Kidney (tissue), 14 donors: ENCODE data around the gene CHPF. TPM values are rescaled to one million over a fixed set of nuclear protein-coding genes. Genes with fewer than 3 reads are reported as not detected.
A peak's percentile ranks its signal among the peaks of the same experiment; 100 is the strongest.

Experiments
- DNase-seq, 5 donors: peaks; one replicate each; pipeline ENCODE4 v3.0.0-alpha.2; 2013 to 2020
- FAIRE-seq: peaks from 2 replicates; lab custom pipeline; 2012; peaks lifted over from hg19 to GRCh38; lab: Jason Lieb, UNC
- H3K27ac ChIP-seq, 2 donors: one replicate each; pipeline ENCODE4 v1.7.0; 2013; ENCODE audit warnings: low read depth in 2 of 2, low read length in 2 of 2, inconsistent platforms in 1 of 2
- H3K27me3 ChIP-seq: one replicate; pipeline ENCODE4 v1.7.1; 2013; ENCODE audit warnings: low read length, inconsistent platforms; ENCODE audit not compliant: control insufficient read depth, insufficient read depth
- H3K36me3 ChIP-seq, 3 donors: one replicate each; pipeline versions ENCODE4 v1.7.0 to v1.7.1; 2013; ENCODE audit warnings: low read length in 3 of 3, control low read depth in 1 of 3, inconsistent platforms in 1 of 3; ENCODE audit not compliant: insufficient read depth in 3 of 3, control insufficient read depth in 2 of 3
- H3K4me1 ChIP-seq, 3 donors: one replicate each; pipeline versions ENCODE4 v1.7.0 to v1.7.1; 2013; ENCODE audit warnings: low read length in 3 of 3, inconsistent platforms in 1 of 3, low read depth in 1 of 3; ENCODE audit not compliant: control insufficient read depth in 2 of 3, insufficient read depth in 2 of 3
- H3K4me3 ChIP-seq, 3 donors: one replicate each; pipeline versions ENCODE4 v1.7.0 to v1.8.1; 2013; ENCODE audit warnings: low read length in 3 of 3, control low read depth in 1 of 3, inconsistent platforms in 1 of 3
- H3K9ac ChIP-seq, 3 donors: one replicate each; pipeline versions ENCODE4 v1.7.0 to v1.7.1; 2013; ENCODE audit warnings: low read length in 3 of 3, control low read depth in 1 of 3, inconsistent platforms in 1 of 3
- H3K9me3 ChIP-seq, 3 donors: one replicate each; pipeline versions ENCODE4 v1.7.0 to v1.7.1; 2013; ENCODE audit warnings: low read length in 3 of 3, control low read depth in 1 of 3, inconsistent platforms in 1 of 3; ENCODE audit not compliant: control insufficient read depth in 2 of 3, insufficient read depth in 1 of 3
- CTCF ChIP-seq: IDR thresholded peaks from 3 replicates; pipeline ENCODE4 v1.5.1; 2012; ENCODE audit warnings: mild to moderate bottlenecking, moderate library complexity, borderline replicate concordance; ENCODE audit not compliant: insufficient read depth; ENCODE audit errors: extremely low read depth
- intact Hi-C: fragments of 100-400 bp; cut with DNase I; formaldehyde crosslinking; loops from one replicate; pipeline ENCODE4 v1.11.1; 2022
- polyA plus RNA-seq: library from polyadenylated mRNA; stranded (reverse); fragments of 350-450 nt; fragmentation: Illumina TruSeq; extraction: RNeasy Lipid Tissue Mini Kit (QIAGEN cat#74804); gene quantifications from one replicate; pipeline ENCODE4 v1.2.3, GENCODE V29; 2014; ENCODE audit warnings: low read depth, low replicate concordance; ENCODE audit not compliant: insufficient read depth
- total RNA-seq: library from RNA; stranded (reverse); fragmentation: NEBNext Ultra II Directional; extraction: Animal tissue kit (Norgen Biotek cat#: 25700); gene quantifications from one replicate; pipeline ENCODE4 v1.2.1, GENCODE V29; 2021
- donor health status: control.
- donor health status: control.
- donor health status: control.
- donor health status: control.
- donor health status: control.
- donor health status: DM: yes; HTN: yes; CAD: no.
- donor health status: Normal renal cell carcinoma (clear cell type).

Gene CHPF
- total and polyA plus RNA-seq, 2 donors from 2014 or later: 57.3 to 59.5 TPM

- Histone ChIP-seq H3K27me3 (peaks cover 6% of the 10 kb centered on the region), H3K9ac (no peak overlapping the region), H3K27ac (no peak overlapping the region), H3K9me3 (no peaks in the 10 kb centered on the region), H3K4me3 (no peak overlapping the region), H3K36me3 (no peaks in the 10 kb centered on the region), H3K4me1 (no peaks in the 10 kb centered on the region)
- intact Hi-C loops: loop anchor here (10.0 kb wide), 1 partner anchor 51 kb away; no protein-coding TSS in a partner anchor
- DNase-seq: peak in 1 of 5 donors; percentile 61
- FAIRE-seq: no peak
- no peak for TF ChIP-seq CTCF
These were observed 17.9 kb downstream of the CHPF start for GRCh38 chr2:219525533-219526232.

DNA sequence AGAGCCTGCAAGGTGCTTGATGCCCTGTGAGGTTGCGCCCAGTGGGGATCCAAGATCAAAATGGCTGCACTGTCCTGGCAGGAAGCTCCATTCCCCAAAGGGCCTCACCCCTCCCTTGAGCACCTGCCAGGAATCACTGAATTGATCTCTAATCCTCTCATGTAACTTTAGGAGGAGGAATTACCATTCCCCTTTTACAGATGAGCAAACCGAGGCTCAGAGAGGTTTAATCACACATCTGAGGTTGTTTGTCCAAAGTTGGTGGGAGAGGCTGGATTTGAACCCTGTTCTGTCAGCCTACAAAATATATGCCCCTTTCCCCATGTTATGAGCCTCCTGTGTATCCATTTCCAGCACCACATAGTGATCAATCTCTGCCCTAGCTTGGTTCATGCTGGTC, 18.8 kb downstream of the CHPF start:
- Histone ChIP-seq H3K27ac (no peak overlapping the region), H3K36me3 (no peaks in the 10 kb centered on the region), H3K4me1 (no peaks in the 10 kb centered on the region), H3K9me3 (no peaks in the 10 kb centered on the region), H3K9ac (no peak overlapping the region), H3K4me3 (no peak overlapping the region), H3K27me3 (peaks cover 6% of the 10 kb centered on the region)
- DNase-seq (no peak), FAIRE-seq (no peak)
- intact Hi-C loops: loop anchor here (10.0 kb wide), 1 partner anchor 50 kb away; no protein-coding TSS in a partner anchor
- TF ChIP-seq CTCF: no peak

DNA sequence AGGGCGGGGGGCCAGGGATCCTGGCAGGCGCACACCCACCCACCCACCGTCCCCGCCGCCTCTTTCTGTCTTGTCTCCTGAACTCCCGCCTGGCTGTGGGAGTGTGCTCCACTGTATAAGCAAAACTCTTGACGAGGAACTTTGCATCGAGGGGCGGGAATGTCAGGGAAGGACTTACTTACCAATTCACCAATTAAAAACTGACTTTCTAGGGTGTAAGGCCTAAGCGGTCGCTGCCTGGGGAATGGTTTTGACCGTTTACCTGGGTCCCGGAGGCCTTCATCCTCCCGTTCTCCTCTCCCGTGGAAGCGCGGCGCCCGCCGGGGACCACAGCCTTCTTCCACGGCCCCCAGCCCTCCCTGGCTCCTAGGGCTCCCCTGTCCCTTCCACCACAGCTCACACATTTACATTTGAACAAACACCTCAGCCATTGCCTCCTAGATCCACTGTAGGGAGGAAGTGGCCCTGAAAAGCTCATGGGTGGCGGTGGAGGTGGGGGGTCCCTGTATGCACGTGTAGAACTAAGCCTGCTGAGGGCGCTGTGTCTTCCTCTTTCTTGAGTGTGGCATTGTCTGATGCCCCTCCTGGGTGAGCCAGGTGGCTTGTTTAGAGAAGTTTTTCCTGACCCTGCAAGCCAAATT, 20.5 kb downstream of the CHPF start:
- H3K9me3 ChIP-seq: no peaks in the 10 kb centered on the region
- H3K9ac ChIP-seq: no peak overlapping the region
- no peaks in the 10 kb centered on the region for H3K36me3 ChIP-seq
- intact Hi-C loops: loop anchor here (10.0 kb wide), 1 partner anchor 48 kb away; no protein-coding TSS in a partner anchor
- H3K27ac ChIP-seq: no peak overlapping the region
- DNase-seq (peak in 3 of 5 donors; percentile 59 to 71 (median 62)), FAIRE-seq (no peak)
- TF ChIP-seq CTCF: no peak
- no peak overlapping the region for H3K4me3 ChIP-seq
- H3K27me3 ChIP-seq: no peaks in the 10 kb centered on the region
- peaks cover 0 to under 1% (median 0%) of the 10 kb centered on the region in 3 donors for H3K4me1 ChIP-seq
